HCT116 (cell line): ENCODE data around the gene PLA2G2F. TPM values are rescaled to one million over a fixed set of nuclear protein-coding genes. Genes with fewer than 3 reads are reported as not detected.
A peak's percentile ranks its signal among the peaks of the same experiment; 100 is the strongest.

Experiments
- ATAC-seq: fragments of 200-7000 bp; cut with Tn5 transposase; 2 replicates; pipeline ENCODE4 v1.9.1; 2020; ENCODE audit warnings: mild to moderate bottlenecking, moderate library complexity
- BruUV-seq: library from RNA; stranded (reverse); fragments of 400-500 nt; replicated peaks from 2 replicates; lab custom pipeline; 2021; lab: Mats Ljungman, UMichigan
- CTCF ChIA-PET: fragments of 300-600 bp; sonication (Branson Sonifier 250); formaldehyde crosslinking; loops from one replicate; lab custom pipeline; 2021; ENCODE audit warnings: antibody characterized with exemption; lab: Charles Lee
- POLR2A ChIA-PET: fragments of 300-600, 350-600 bp; sonication (Branson Sonifier 250); formaldehyde crosslinking; loops from one replicate; lab custom pipeline; 2021; ENCODE audit warnings: antibody characterized with exemption; lab: Charles Lee
- RAD21 ChIA-PET, 2 experiments: fragments of 300-600 bp; sonication (Branson Sonifier 250); formaldehyde crosslinking; loops; one replicate each; lab custom pipeline; 2023; ENCODE audit warnings: low total read pairs in 2 of 2; ENCODE audit not compliant: uncharacterized antibody in 2 of 2, unreplicated experiment in 2 of 2, low non-redundant PET in 1 of 2; lab: Charles Lee
- DNase-seq: peaks from one replicate; pipeline ENCODE4 v3.0.0-alpha.2; 2010; ENCODE audit warnings: low read depth, low spot score
- H2AFZ ChIP-seq: fragments of 200-600 bp; shearing (Covaris generic), sonication (generic); 2 replicates; pipeline ENCODE4 v1.6.1; 2017; ENCODE audit warnings: low read depth, mixed run types, mixed read lengths, antibody characterized with exemption, low read length; ENCODE audit not compliant: poor library complexity, severe bottlenecking
- H3K27ac ChIP-seq: 2 replicates; pipeline ENCODE4 v1.5.1; 2012; ENCODE audit warnings: low read depth, low read length
- H3K27me3 ChIP-seq: fragments of 200-600 bp; sonication (generic); 2 replicates; pipeline ENCODE4 v1.6.1; 2016; ENCODE audit warnings: mixed run types, low read length, mixed read lengths; ENCODE audit not compliant: insufficient read depth
- H3K36me3 ChIP-seq, 2 experiments: fragments of 200-500 bp in 1 of 2; fragments of 200-600 bp in 1 of 2; sonication (Bioruptor generic) in 1 of 2; sonication (generic) in 1 of 2; 2 replicates each; pipeline versions ENCODE4 v1.5.1 to v1.6.1; 2014 to 2016; ENCODE audit warnings: low read length in 2 of 2, inconsistent platforms in 1 of 2, mixed read lengths in 1 of 2, mixed run types in 1 of 2; ENCODE audit not compliant: insufficient read depth in 2 of 2, control insufficient read depth in 1 of 2
- H3K4me1 ChIP-seq, 2 experiments: fragments of 200-600 bp in 1 of 2; sonication (generic) in 1 of 2; 2 replicates each; pipeline versions ENCODE4 v1.5.1 to v1.6.1; 2012 to 2017; ENCODE audit warnings: low read length in 2 of 2, inconsistent platforms in 1 of 2, mild to moderate bottlenecking in 1 of 2, mixed read lengths in 1 of 2, mixed run types in 1 of 2, moderate library complexity in 1 of 2; ENCODE audit not compliant: insufficient read depth in 2 of 2, control insufficient read depth in 1 of 2
- H3K4me2 ChIP-seq: fragments of 200-600 bp; sonication (generic); 2 replicates; pipeline ENCODE4 v1.6.1; 2017; ENCODE audit warnings: mixed run types, low read length, mixed read lengths
- H3K4me3 ChIP-seq, 2 experiments: fragments of 200-600 bp in 1 of 2; sonication (generic) in 1 of 2; replicated peaks in 1 of 2; 2 replicates each; pipeline ENCODE4 v1.5.1; 2011 to 2016; ENCODE audit warnings: low read length in 2 of 2, control low read depth in 1 of 2, low read depth in 1 of 2, mild to moderate bottlenecking in 1 of 2, mixed read lengths in 1 of 2, mixed run types in 1 of 2
- H3K79me2 ChIP-seq: fragments of 200-600 bp; sonication (generic); 2 replicates; pipeline ENCODE4 v1.6.1; 2017; ENCODE audit warnings: mild to moderate bottlenecking, mixed run types, low read length, moderate library complexity, mixed read lengths; ENCODE audit not compliant: insufficient read depth
- H3K9ac ChIP-seq: fragments of 200-600 bp; sonication (generic); 2 replicates; pipeline ENCODE4 v1.6.1; 2016; ENCODE audit warnings: low read length, mixed read lengths
- H3K9me2 ChIP-seq: fragments of 200-600 bp; sonication (generic), shearing (Covaris generic); 2 replicates; pipeline ENCODE4 v1.6.1; 2017; ENCODE audit warnings: mixed run types, mild to moderate bottlenecking, moderate library complexity; ENCODE audit not compliant: insufficient read depth
- H3K9me3 ChIP-seq, 2 experiments: fragments of 200-500 bp in 1 of 2; fragments of 200-600 bp in 1 of 2; sonication (Bioruptor generic) in 1 of 2; sonication (generic) in 1 of 2; 2 replicates each; pipeline ENCODE4 v1.6.1; 2014 to 2017; ENCODE audit warnings: low read length in 2 of 2, mixed read lengths in 2 of 2, inconsistent platforms in 1 of 2, low read depth in 1 of 2, mild to moderate bottlenecking in 1 of 2, mixed run types in 1 of 2, moderate library complexity in 1 of 2; ENCODE audit not compliant: control insufficient read depth in 1 of 2, insufficient read depth in 1 of 2
- H4K20me1 ChIP-seq: fragments of 200-600 bp; sonication (generic), shearing (Covaris generic); 2 replicates; pipeline ENCODE4 v1.6.1; 2017; ENCODE audit warnings: mixed run types, mild to moderate bottlenecking, moderate library complexity; ENCODE audit not compliant: insufficient read depth
- CBX3 ChIP-seq: IDR thresholded peaks from 2 replicates; pipeline ENCODE4 v1.6.1; 2012; ENCODE audit warnings: low read depth
- ELF1 ChIP-seq: IDR thresholded peaks from 2 replicates; pipeline ENCODE4 v1.6.1; 2012; ENCODE audit warnings: low read depth, borderline replicate concordance
- POLR2A ChIP-seq: IDR thresholded peaks from 2 replicates; pipeline ENCODE4 v1.7.0; 2011; ENCODE audit warnings: borderline replicate concordance; ENCODE audit not compliant: insufficient read depth, insufficient read length; ENCODE audit errors: extremely low read depth
- RAD21 ChIP-seq: IDR thresholded peaks from 2 replicates; pipeline ENCODE4 v1.6.1; 2012; ENCODE audit warnings: low read depth, mild to moderate bottlenecking
- SIN3A ChIP-seq: IDR thresholded peaks from 2 replicates; pipeline ENCODE4 v1.6.1; 2012; ENCODE audit warnings: low read depth
- ZNF274 ChIP-seq: fragments of 200-500 bp; sonication (Bioruptor generic); IDR thresholded peaks from 2 replicates; pipeline ENCODE4 v1.6.1; 2014; ENCODE audit warnings: mild to moderate bottlenecking, low read depth, low read length, inconsistent platforms
- intact Hi-C: fragments of 100-400 bp; cut with micrococcal nuclease; formaldehyde crosslinking; loops from 2 replicates; pipeline ENCODE4 v1.10.0; 2022
- total RNA-seq: library from RNA; stranded (reverse); gene quantifications from one replicate; pipeline ENCODE4 v1.2.1, GENCODE V29; 2021; ENCODE audit not compliant: unreplicated experiment

Gene PLA2G2F
- total RNA-seq, 1 experiment from 2014 or later, result 0.12 TPM

- POLR2A ChIA-PET, result no interaction called here
- intact Hi-C loops, result no loop called here
- H3K4me3 ChIP-seq, result no peak overlapping the region
- ATAC-seq (no peak), DNase-seq (no peak)
- no TSS peak for BruUV-seq
- no peak overlapping the region for H3K9ac ChIP-seq
- no peaks in the 10 kb centered on the region for H3K9me2 ChIP-seq
- H3K27ac ChIP-seq, result no peak overlapping the region
- H4K20me1 ChIP-seq, result no peaks in the 10 kb centered on the region
- no peaks in the 10 kb centered on the region for H3K79me2 ChIP-seq
- RAD21 ChIA-PET, result no interaction called here
- H3K27me3 ChIP-seq, result no peaks in the 10 kb centered on the region
- CTCF ChIA-PET, result no interaction called here
- peaks cover 8 to 11% of the 10 kb centered on the region in 2 experiments; a peak in 2 of 4 replicates for H3K9me3 ChIP-seq
- no peak overlapping the region for H2AFZ ChIP-seq
- no peak overlapping the region for H3K4me2 ChIP-seq
- H3K4me1 ChIP-seq, result no peaks in the 10 kb centered on the region
- H3K36me3 ChIP-seq, result no peaks in the 10 kb centered on the region
- TF ChIP-seq POLR2A, result no peak
- peak; percentile 21; the same call in 1 of the 2 replicates for TF ChIP-seq RAD21
Observed at GRCh38 chr1:20158358-20159070, 19.4 kb downstream of the PLA2G2F start.

DNA sequence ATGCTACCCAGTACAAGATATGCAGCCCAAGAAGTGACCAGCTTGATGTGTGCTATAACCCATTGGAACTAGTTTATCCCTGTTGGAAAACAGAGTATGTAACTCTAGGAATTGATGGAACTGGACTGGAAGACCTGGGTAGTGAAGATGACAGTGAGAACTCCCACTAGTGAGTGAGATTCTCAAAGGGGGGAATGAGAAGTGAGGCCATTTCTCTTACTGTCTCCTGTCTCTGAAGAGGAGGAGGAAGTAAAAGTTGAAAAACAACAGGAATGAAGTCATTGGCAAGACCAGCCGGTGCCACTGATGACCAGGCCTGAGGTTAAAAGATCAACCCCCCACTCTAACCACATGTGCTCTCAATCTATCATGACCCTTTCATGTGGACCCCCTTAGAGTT is 20.9 kb downstream of the PLA2G2F start:
- DNase-seq, result peak; percentile 27
- H3K27ac ChIP-seq, result no peak overlapping the region
- BruUV-seq, result no TSS peak
- no peaks in the 10 kb centered on the region for H3K27me3 ChIP-seq
- no peaks in the 10 kb centered on the region for H3K9me2 ChIP-seq
- H3K9me3 ChIP-seq, result peaks cover 8 to 11% of the 10 kb centered on the region in 2 experiments; a peak in 2 of 4 replicates
- ATAC-seq, result no peak
- RAD21 ChIA-PET, result no interaction called here
- no peaks in the 10 kb centered on the region for H3K4me1 ChIP-seq
- H3K79me2 ChIP-seq, result no peaks in the 10 kb centered on the region
- H2AFZ ChIP-seq, result no peak overlapping the region
- H3K4me3 ChIP-seq, result no peak overlapping the region
- POLR2A ChIA-PET, result no interaction called here
- H3K36me3 ChIP-seq, result no peaks in the 10 kb centered on the region
- no peaks in the 10 kb centered on the region for H4K20me1 ChIP-seq
- H3K4me2 ChIP-seq, result no peak overlapping the region
- H3K9ac ChIP-seq, result no peak overlapping the region
- intact Hi-C loops, result no loop called here
- TF ChIP-seq POLR2A, result no peak
- TF ChIP-seq ELF1, result no peak
- TF ChIP-seq CBX3, result peak; percentile 96
- TF ChIP-seq ZNF274, result no peak
- no peak for TF ChIP-seq SIN3A
- TF ChIP-seq RAD21, result no peak
- CTCF ChIA-PET, result no interaction called here
